Rectal smooth muscle tissue (tissue), 1 donor: ENCODE results near the gene RASSF8.

Source experiments
- H3K27ac ChIP-seq: one replicate; pipeline ENCODE4 v1.7.0; 2013; ENCODE audit warnings: low read depth, low read length, inconsistent platforms
- H3K27me3 ChIP-seq: one replicate; pipeline ENCODE4 v1.7.0; 2013; ENCODE audit warnings: low read length; ENCODE audit not compliant: control insufficient read depth, insufficient read depth
- H3K36me3 ChIP-seq: one replicate; pipeline ENCODE4 v1.7.0; 2013; ENCODE audit warnings: low read length; ENCODE audit not compliant: control insufficient read depth, insufficient read depth
- H3K4me1 ChIP-seq: one replicate; pipeline ENCODE4 v1.7.0; 2013; ENCODE audit warnings: low read length; ENCODE audit not compliant: control insufficient read depth, insufficient read depth
- H3K4me3 ChIP-seq: one replicate; pipeline ENCODE4 v1.7.0; 2013; ENCODE audit warnings: low read length
- H3K9ac ChIP-seq: one replicate; pipeline ENCODE4 v1.7.0; 2013; ENCODE audit warnings: low read length

Gene RASSF8, protein sequence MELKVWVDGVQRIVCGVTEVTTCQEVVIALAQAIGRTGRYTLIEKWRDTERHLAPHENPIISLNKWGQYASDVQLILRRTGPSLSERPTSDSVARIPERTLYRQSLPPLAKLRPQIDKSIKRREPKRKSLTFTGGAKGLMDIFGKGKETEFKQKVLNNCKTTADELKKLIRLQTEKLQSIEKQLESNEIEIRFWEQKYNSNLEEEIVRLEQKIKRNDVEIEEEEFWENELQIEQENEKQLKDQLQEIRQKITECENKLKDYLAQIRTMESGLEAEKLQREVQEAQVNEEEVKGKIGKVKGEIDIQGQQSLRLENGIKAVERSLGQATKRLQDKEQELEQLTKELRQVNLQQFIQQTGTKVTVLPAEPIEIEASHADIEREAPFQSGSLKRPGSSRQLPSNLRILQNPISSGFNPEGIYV

DNA sequence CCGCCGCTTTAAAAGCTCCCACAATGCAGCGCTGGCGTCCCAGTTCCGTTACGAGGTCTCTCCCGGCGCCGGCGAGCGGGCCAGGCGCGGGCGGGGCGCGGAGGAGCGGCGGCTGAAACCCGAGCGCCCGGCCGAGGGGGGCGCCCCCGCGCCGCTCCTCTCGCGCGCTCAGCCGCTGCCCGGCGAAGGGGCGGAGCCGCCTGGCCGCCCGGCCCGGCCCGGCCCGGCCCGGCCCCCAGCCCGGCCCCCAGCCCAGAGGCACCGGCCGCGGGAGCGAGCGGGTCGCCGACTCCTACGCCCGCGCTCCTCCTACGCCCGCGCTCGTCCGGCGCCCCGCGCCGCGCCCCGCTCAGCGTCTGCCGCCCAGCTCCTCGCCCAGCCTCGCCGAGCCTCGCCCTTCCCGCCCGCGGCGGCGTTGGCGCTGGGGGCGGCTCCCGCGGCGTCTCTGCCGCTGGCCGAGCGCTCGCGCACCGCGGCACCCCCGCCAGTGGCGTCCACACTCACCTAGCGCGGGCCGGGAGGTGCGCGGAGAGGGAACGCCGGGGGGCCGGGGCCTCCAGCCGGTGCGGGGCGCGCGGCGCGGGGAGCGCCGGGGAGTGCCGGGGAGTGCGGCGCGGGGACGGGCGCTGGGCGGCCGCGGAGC, at the start of gene RASSF8:
RASSF8 (plus strand) TSS at position 255 of the 643 bp plus-strand sequence. CDS start 96,662 bp downstream, outside the sequence.
- Histone ChIP-seq H3K27me3 (no peaks in the 10 kb centered on the region), H3K36me3 (no peaks in the 10 kb centered on the region), H3K9ac (peak within 1 kb of the TSS; percentile 6), H3K4me1 (peaks cover 14% of the 10 kb centered on the region), H3K27ac (peak within 1 kb of the TSS; percentile 95), H3K4me3 (peak within 1 kb of the TSS; percentile 80)

DNA sequence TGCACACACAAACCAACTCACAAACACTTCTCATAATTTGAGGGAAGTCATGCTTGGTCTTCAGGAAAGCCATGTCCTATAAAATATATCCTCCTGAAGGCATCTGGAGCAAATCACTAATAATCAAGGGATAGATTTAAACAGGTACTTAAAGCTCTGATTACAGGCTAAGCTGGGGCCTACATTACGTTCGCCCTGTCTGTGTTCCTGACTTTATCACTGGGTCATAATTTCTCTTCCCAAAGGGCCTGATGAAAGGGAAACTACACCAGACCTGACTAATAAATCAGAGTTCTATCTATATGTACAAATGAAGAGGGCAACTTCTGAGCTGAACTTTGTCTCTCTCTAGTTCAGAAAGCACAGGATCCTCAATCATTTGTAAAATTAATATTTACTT, 43.9 kb upstream of the RASSF8 start:
- no peaks in the 10 kb centered on the region for H3K27me3 ChIP-seq
- H3K9ac ChIP-seq: no peak overlapping the region
- no peak overlapping the region for H3K4me3 ChIP-seq
- no peaks in the 10 kb centered on the region for H3K4me1 ChIP-seq
- H3K27ac ChIP-seq: no peak overlapping the region
- no peaks in the 10 kb centered on the region for H3K36me3 ChIP-seq

DNA sequence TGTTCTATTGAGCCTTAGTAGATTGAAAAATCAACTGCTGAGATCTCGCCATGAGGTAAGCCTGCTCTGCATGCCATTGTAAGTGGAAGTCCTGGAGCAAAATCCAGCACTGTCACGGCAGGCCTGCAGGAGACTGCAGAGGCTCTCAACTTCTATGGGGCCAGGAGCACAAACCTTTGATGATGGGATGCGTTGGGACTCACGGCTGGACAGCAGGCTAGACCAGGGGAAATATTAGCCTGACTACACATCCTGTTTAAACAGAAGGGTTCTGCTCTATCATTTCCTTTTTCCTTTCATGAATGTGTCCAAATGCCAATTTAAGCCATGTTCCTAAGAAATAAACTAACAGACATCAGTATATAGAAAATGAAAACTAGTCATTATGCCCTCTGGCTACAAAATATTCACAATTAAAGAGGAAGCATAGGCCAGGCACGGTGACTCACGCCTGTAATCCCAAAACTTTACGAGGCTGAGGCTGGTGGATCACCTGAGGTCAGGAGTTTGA, 33.9 kb upstream of the RASSF8 start:
- H3K36me3 ChIP-seq: no peaks in the 10 kb centered on the region
- H3K9ac ChIP-seq: no peak overlapping the region
- no peaks in the 10 kb centered on the region for H3K4me1 ChIP-seq
- no peaks in the 10 kb centered on the region for H3K27me3 ChIP-seq
- H3K4me3 ChIP-seq: no peak overlapping the region
- no peak overlapping the region for H3K27ac ChIP-seq

DNA sequence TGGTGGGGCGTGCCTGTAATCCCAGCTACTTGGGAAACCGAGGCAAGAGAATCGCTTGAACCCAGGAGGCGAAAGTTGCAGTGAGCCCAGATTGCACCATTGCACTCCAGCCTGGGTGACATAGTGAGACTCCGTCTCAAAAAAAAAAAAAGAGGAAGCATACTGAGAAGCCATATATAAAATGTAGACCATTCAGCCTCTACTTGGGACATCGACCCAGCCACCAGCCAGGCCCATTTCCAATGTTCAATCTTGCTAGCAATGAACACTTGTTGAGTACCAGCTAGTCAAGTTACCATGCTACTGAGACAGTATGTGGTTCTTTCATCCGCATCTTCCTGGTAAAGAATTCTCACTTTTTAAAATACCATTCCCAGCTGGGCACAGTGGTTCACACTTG, 33.4 kb upstream of the RASSF8 start:
- Histone ChIP-seq H3K27me3 (no peaks in the 10 kb centered on the region), H3K27ac (no peak overlapping the region), H3K4me3 (no peak overlapping the region), H3K4me1 (no peaks in the 10 kb centered on the region), H3K36me3 (no peaks in the 10 kb centered on the region), H3K9ac (no peak overlapping the region)

DNA sequence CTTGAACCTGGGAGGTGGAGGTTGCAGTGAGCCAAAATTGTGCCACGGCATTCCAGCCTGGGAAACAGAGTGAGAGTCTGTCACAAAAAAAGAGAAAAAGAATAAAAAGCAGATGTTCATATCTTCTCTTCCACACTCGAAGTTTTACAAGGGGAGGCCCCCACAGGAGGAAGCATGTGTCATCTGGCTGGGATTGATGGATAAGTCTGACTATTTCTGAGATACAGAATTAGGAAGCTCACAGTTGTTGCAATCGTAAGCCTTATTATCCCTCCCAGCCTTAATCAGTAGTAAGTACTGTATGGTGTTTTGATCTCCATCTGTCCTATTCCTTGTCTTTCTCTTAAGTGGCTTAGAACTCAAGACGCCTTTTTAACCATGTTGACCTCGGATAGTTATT, 31.9 kb upstream of the RASSF8 start:
- Histone ChIP-seq H3K4me3 (no peak overlapping the region), H3K9ac (no peak overlapping the region), H3K4me1 (no peaks in the 10 kb centered on the region), H3K27ac (no peak overlapping the region), H3K27me3 (no peaks in the 10 kb centered on the region), H3K36me3 (no peaks in the 10 kb centered on the region)

DNA sequence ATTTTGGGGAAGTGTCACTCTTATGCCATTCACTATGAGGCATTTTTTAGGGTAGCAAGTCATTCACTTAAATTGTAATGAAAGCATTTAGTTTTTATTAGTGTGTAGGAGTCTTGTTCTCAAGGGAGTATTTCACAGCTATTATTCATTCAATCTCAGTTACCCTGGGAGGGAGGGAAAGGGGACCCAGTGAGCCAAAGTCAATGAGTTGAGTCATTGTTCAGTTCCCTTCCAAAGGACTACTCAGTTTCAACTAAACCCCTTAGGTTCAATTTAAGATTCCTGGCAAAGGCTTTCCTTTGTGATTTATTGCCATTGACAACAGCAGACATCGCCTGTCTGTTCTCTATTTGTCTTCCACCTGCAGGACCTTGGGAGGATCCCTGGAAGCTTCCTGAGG, 29.3 kb upstream of the RASSF8 start:
- Histone ChIP-seq H3K36me3 (no peaks in the 10 kb centered on the region), H3K9ac (no peak overlapping the region), H3K27ac (no peak overlapping the region), H3K4me1 (no peaks in the 10 kb centered on the region), H3K4me3 (no peak overlapping the region), H3K27me3 (no peaks in the 10 kb centered on the region)

DNA sequence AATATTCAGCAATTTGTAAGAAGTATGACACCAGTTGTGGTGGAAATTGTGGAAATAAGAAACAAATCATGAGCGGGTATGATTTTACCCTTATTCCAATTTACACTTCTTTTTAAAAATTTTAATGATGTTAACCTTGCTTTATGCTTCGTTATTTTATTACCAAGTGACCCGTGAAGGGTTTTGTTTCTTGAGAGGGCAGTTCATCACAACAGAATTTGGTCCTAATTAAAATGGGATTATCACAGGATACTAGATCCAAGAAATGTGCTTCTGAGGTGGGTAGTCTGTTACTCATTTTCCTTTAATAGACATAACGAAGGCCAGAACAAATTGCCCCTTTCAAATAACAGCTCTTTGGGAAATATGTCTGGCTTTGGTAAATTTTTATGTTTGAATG, 25.5 kb upstream of the RASSF8 start:
- Histone ChIP-seq H3K4me1 (no peaks in the 10 kb centered on the region), H3K27me3 (no peaks in the 10 kb centered on the region), H3K36me3 (no peaks in the 10 kb centered on the region), H3K27ac (no peak overlapping the region), H3K4me3 (no peak overlapping the region), H3K9ac (no peak overlapping the region)

DNA sequence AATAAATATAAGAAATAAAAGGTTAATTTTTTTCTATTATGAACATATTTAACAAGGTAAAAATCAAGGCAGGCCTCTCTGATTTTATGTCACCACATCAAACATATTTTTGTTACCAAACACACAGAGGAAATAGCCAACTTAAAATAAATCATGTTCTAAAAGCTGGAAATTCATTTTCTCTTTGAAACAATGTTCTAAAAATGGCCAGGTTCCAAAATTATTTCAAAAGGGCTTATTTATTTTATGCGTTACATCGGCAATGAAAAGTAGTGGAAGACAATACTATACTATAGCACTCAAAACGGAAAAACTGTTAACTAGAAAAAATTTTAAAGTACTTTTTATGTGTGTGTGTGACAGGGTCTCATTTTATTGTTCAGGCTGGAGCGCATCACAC, 24.0 kb upstream of the RASSF8 start:
- no peaks in the 10 kb centered on the region for H3K4me1 ChIP-seq
- H3K9ac ChIP-seq: no peak overlapping the region
- no peaks in the 10 kb centered on the region for H3K36me3 ChIP-seq
- H3K27ac ChIP-seq: no peak overlapping the region
- H3K4me3 ChIP-seq: no peak overlapping the region
- no peaks in the 10 kb centered on the region for H3K27me3 ChIP-seq

DNA sequence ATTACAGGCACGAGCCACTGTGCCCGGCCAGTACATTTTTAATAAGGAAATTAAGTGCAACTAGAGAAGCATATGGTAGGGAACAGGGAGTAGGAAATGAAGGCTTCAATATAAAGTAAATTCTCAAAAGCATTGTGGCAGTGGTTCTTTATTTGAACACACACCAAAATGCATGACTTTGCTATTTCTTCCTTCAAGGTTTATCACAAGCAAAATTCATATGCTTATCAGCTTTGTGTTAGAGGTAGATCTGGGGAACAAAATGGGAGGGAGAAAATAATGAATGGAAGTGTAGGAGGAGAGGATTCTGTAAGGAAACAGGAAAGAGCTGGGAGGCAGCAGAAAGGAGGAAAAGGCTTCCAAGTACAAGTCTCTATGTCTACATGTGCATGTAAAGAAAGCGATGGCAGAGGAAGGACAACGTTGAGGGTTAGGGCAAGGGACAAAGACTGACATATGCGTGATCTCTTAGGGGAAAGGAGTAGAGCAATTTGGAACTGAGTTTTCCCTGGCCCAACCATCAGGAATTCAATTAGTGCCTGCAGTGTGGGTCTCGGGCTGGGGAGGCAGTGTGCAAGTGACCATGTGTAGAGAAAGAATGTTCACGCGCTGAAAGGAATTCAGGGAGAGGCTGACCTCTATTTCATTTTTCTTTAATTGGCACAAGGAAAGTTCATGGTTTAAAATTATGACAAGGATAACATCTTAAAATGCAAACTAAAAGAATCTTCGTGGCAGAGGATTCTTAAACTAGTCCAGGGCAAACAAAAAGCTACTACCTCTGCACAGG, 22.9 kb upstream of the RASSF8 start:
- Histone ChIP-seq H3K27me3 (no peaks in the 10 kb centered on the region), H3K4me3 (no peak overlapping the region), H3K4me1 (no peaks in the 10 kb centered on the region), H3K27ac (no peak overlapping the region), H3K9ac (no peak overlapping the region), H3K36me3 (no peaks in the 10 kb centered on the region)

DNA sequence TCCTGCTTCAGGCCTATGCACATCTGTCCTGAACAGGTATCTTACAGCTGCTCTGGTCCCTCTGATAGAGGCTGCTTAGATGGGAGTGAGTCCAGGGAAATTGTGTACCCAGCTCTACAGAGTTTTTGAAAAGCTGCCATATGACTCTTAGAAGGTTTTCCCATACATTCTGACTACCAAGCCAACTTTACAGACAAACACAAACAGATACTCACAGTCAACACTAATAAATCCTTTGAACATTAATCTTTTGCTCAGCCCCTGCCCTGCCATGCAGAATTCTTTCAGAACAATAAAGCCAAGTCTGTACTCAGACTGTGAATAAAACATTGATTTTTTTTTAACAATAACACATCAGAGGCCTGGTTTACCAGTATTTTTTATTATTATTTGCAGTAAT, 21.4 kb upstream of the RASSF8 start:
- H3K36me3 ChIP-seq: no peaks in the 10 kb centered on the region
- H3K27ac ChIP-seq: no peak overlapping the region
- H3K4me3 ChIP-seq: no peak overlapping the region
- no peak overlapping the region for H3K9ac ChIP-seq
- no peaks in the 10 kb centered on the region for H3K27me3 ChIP-seq
- no peaks in the 10 kb centered on the region for H3K4me1 ChIP-seq

DNA sequence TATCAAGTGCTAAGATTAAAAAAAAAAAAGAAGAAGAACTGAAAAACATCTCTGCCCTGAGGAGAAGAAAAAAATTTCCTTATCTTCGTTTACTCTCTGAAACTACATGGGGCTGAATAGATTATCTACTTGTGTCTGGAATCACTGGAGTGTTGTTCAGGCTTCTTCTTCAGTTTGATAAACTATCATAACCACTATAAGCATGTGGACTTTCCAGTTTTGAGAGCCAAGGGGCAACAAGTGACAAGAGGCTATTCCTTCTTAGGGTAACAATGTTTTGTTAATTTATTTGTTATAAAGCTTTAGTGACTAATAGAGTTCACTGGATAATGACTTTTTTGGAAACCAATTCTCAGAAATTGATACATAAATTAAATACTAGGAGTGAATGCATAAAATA, 19.9 kb upstream of the RASSF8 start:
- Histone ChIP-seq H3K36me3 (no peaks in the 10 kb centered on the region), H3K4me1 (no peaks in the 10 kb centered on the region), H3K27ac (no peak overlapping the region), H3K9ac (no peak overlapping the region), H3K4me3 (no peak overlapping the region), H3K27me3 (no peaks in the 10 kb centered on the region)

DNA sequence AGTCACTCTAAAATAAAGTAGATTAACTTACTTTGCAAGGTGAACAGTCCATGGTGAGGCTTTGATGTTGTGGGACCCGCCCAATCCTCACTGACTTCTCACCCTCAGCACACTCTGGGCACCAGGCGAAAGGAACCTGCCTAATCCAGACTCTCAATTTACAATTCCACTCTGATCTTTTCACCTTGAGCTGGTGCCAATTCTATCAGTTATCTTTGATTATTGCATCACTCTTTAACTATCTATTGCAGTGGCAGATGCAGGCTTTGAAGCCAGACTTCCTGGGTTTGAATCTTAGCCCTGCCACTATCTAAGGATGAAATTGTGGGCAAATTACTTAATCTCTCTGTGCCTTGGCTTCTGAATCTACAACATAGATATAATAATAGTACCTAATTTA, 18.9 kb upstream of the RASSF8 start:
- no peak overlapping the region for H3K4me3 ChIP-seq

More for the DNA sequence above, 18.9 kb upstream of the RASSF8 start:
- Histone ChIP-seq H3K27ac (no peak overlapping the region), H3K36me3 (no peaks in the 10 kb centered on the region), H3K9ac (no peak overlapping the region), H3K4me1 (no peaks in the 10 kb centered on the region), H3K27me3 (no peaks in the 10 kb centered on the region)
